HEK293 (cell line): ENCODE results near the gene THAP4.
A peak's percentile ranks its signal among the peaks of the same experiment; 100 is the strongest.

ENCODE experiments used
- CTCF ChIA-PET: fragments of 350-600 bp; formaldehyde crosslinking; extraction: SDS; loops from one replicate; lab custom pipeline; 2021; ENCODE audit warnings: antibody characterized with exemption; lab: Yijun Ruan, JAX
- POLR2A ChIA-PET: fragments of 300-600 bp; formaldehyde crosslinking; extraction: SDS; loops from one replicate; lab custom pipeline; 2020; ENCODE audit warnings: antibody characterized with exemption, inconsistent platforms; lab: Yijun Ruan, JAX
- H3K27ac ChIP-seq: fragments of 200-500 bp; sonication (Bioruptor generic); 2 replicates; pipeline ENCODE4 v1.5.1; 2014; ENCODE audit warnings: low read depth, low read length, control low read depth, inconsistent platforms; ENCODE audit errors: extremely low read depth
- H3K36me3 ChIP-seq, 2 experiments: fragments of 200-500 bp in 1 of 2; sonication (Bioruptor generic) in 1 of 2; 1 replicate in 1 of 2; 2 replicates in 1 of 2; pipeline ENCODE4 v1.5.1; 2014 to 2017; ENCODE audit warnings: inconsistent platforms in 2 of 2, low read length in 2 of 2; ENCODE audit not compliant: control insufficient read depth in 2 of 2, insufficient read depth in 1 of 2
- H3K4me1 ChIP-seq: fragments of 200-500 bp; sonication (Bioruptor generic); 2 replicates; pipeline ENCODE4 v1.5.1; 2014; ENCODE audit warnings: mild to moderate bottlenecking, low read length, inconsistent platforms; ENCODE audit not compliant: control insufficient read depth, insufficient read depth
- H3K4me3 ChIP-seq: 2 replicates; pipeline ENCODE4 v1.5.1; 2011; ENCODE audit warnings: low read depth, mild to moderate bottlenecking, control low read depth, low read length, moderate library complexity
- H3K9me3 ChIP-seq: fragments of 200-500 bp; sonication (Bioruptor generic); 2 replicates; pipeline ENCODE4 v1.5.1; 2014; ENCODE audit warnings: low read depth, low read length, inconsistent platforms; ENCODE audit not compliant: control insufficient read depth, insufficient read depth
- BCL11A ChIP-seq: fragments of 450-650 bp; formaldehyde crosslinking; IDR thresholded peaks from 2 replicates; pipeline ENCODE4 v1.5.1; 2016; ENCODE audit warnings: low read depth, missing biosample characterization, missing genetic modification characterization
- BCL6B ChIP-seq: fragments of 450-650 bp; formaldehyde crosslinking; IDR thresholded peaks from 2 replicates; pipeline ENCODE4 v1.5.1; 2017; ENCODE audit warnings: missing biosample characterization, missing genetic modification characterization
- GLIS1 ChIP-seq: fragments of 450-650 bp; formaldehyde crosslinking; IDR thresholded peaks from 2 replicates; pipeline ENCODE4 v1.5.1; 2016; ENCODE audit warnings: missing biosample characterization, missing genetic modification characterization
- KLF1 ChIP-seq: fragments of 450-650 bp; formaldehyde crosslinking; IDR thresholded peaks from 2 replicates; pipeline ENCODE4 v1.5.1; 2016; ENCODE audit warnings: missing biosample characterization, missing genetic modification characterization
- ZBTB10 ChIP-seq: fragments of 450-650 bp; formaldehyde crosslinking; IDR thresholded peaks from 2 replicates; pipeline ENCODE4 v1.5.1; 2016; ENCODE audit warnings: missing biosample characterization, missing genetic modification characterization
- ZBTB7A ChIP-seq: fragments of 450-650 bp; formaldehyde crosslinking; IDR thresholded peaks from 2 replicates; pipeline ENCODE4 v1.5.1; 2016; ENCODE audit warnings: low read depth, missing biosample characterization, missing genetic modification characterization
- ZIC2 ChIP-seq: fragments of 450-650 bp; formaldehyde crosslinking; IDR thresholded peaks from 2 replicates; pipeline ENCODE4 v1.5.1; 2016; ENCODE audit warnings: missing biosample characterization, missing genetic modification characterization
- ZNF169 ChIP-seq: fragments of 450-650 bp; formaldehyde crosslinking; IDR thresholded peaks from 2 replicates; pipeline ENCODE4 v1.5.1; 2016; ENCODE audit warnings: missing biosample characterization, missing genetic modification characterization
- ZNF19 ChIP-seq: fragments of 450-650 bp; formaldehyde crosslinking; IDR thresholded peaks from 2 replicates; pipeline ENCODE4; 2016; ENCODE audit warnings: missing biosample characterization, missing genetic modification characterization, low read depth
- ZNF211 ChIP-seq: fragments of 450-650 bp; formaldehyde crosslinking; IDR thresholded peaks from 2 replicates; pipeline ENCODE4 v1.5.1; 2016; ENCODE audit warnings: low read depth, missing biosample characterization, missing genetic modification characterization
- ZNF223 ChIP-seq: fragments of 450-650 bp; formaldehyde crosslinking; IDR thresholded peaks from 2 replicates; pipeline ENCODE4 v1.5.1; 2016; ENCODE audit warnings: missing biosample characterization, missing genetic modification characterization
- ZNF311 ChIP-seq: fragments of 450-650 bp; formaldehyde crosslinking; IDR thresholded peaks from 2 replicates; pipeline ENCODE4 v1.5.1; 2017; ENCODE audit warnings: missing biosample characterization, missing genetic modification characterization, borderline replicate concordance
- ZNF473 ChIP-seq: fragments of 450-650 bp; formaldehyde crosslinking; IDR thresholded peaks from 2 replicates; pipeline ENCODE4 v1.5.1; 2017; ENCODE audit warnings: missing biosample characterization, missing genetic modification characterization
- ZNF654 ChIP-seq: fragments of 450-650 bp; formaldehyde crosslinking; IDR thresholded peaks from 2 replicates; pipeline ENCODE4 v1.5.1; 2016; ENCODE audit warnings: low read depth, missing biosample characterization, missing genetic modification characterization
- ZNF692 ChIP-seq: fragments of 450-650 bp; formaldehyde crosslinking; IDR thresholded peaks from 2 replicates; pipeline ENCODE4 v1.5.1; 2016; ENCODE audit warnings: missing biosample characterization, missing genetic modification characterization

Gene THAP4

GRCh38 chr2:241563981-241564595 lies 72.9 kb downstream of the THAP4 start:
- POLR2A ChIA-PET, result no interaction called here
- no peaks in the 10 kb centered on the region for H3K36me3 ChIP-seq
- CTCF ChIA-PET, result no interaction called here
- TF ChIP-seq ZIC2 (tag by site-specific recombination), result peak; percentile 90
- no peak for TF ChIP-seq ZNF211
- TF ChIP-seq ZNF311, result no peak
- TF ChIP-seq ZNF692 (tag by site-specific recombination), result no peak
- peak; percentile 71 for TF ChIP-seq KLF1 (tag by site-specific recombination)
- TF ChIP-seq ZNF19 (tag by site-specific recombination), result no peak
- peak; percentile 61 for TF ChIP-seq GLIS1 (tag by site-specific recombination)
- no peak for TF ChIP-seq ZNF223 (tag by site-specific recombination)
- no peak overlapping the region for H3K27ac ChIP-seq
- H3K4me3 ChIP-seq, result no peak overlapping the region
- no peaks in the 10 kb centered on the region for H3K4me1 ChIP-seq
- no peaks in the 10 kb centered on the region for H3K9me3 ChIP-seq

- POLR2A ChIA-PET, result no interaction called here
- H3K4me1 ChIP-seq, result no peaks in the 10 kb centered on the region
- H3K9me3 ChIP-seq, result no peaks in the 10 kb centered on the region
- H3K36me3 ChIP-seq, result no peaks in the 10 kb centered on the region
- no peak overlapping the region for H3K4me3 ChIP-seq
- TF ChIP-seq ZNF473 (tag by site-specific recombination), result no peak
- no peak for TF ChIP-seq BCL6B (tag by site-specific recombination)
- no peak for TF ChIP-seq ZNF169 (tag by site-specific recombination)
- TF ChIP-seq, all 188 proteins: peak for 0
- no peak overlapping the region for H3K27ac ChIP-seq
- CTCF ChIA-PET, result interaction anchor here (0.6 kb wide), 1 partner anchor 95 kb away, joined by 3 read pairs; no protein-coding TSS in a partner anchor
Measured at GRCh38 chr2:241563571-241563980, 73.4 kb downstream of the THAP4 start.

- TF ChIP-seq ZNF654 (tag by site-specific recombination) (no peak), BCL11A (tag by site-specific recombination) (0 out of 2 replicates have a peak, but pooled peaks have one; percentile 21), ZBTB7A (tag by site-specific recombination) (no peak), ZBTB10 (tag by site-specific recombination) (no peak)
- Histone ChIP-seq H3K4me1 (no peaks in the 10 kb centered on the region), H3K9me3 (no peaks in the 10 kb centered on the region), H3K27ac (no peak overlapping the region), H3K4me3 (no peak overlapping the region), H3K36me3 (no peaks in the 10 kb centered on the region)
- ChIA-PET POLR2A (no interaction called here), CTCF (interaction anchor here (0.6 kb wide), 1 partner anchor 96 kb away, joined by 3 read pairs; no protein-coding TSS in a partner anchor)
Measured at GRCh38 chr2:241563031-241563507, 73.9 kb downstream of the THAP4 start.
